ENCODE results near the gene PRKG1. TPM values are rescaled to one million over a fixed set of nuclear protein-coding genes. Genes with fewer than 3 reads are reported as not detected.

Gene PRKG1
- total RNA-seq, 2 experiments from 2014 or later = not detected

GRCh38 chr10:51521605-51522004 lies 447.3 kb downstream of the PRKG1 start:
- Mint-ChIP-seq H3K27ac (no peak overlapping the region), H3K36me3 (no peaks in the 10 kb centered on the region), H3K27me3 (no peaks in the 10 kb centered on the region), H3K4me1 (no peaks in the 10 kb centered on the region), H3K4me3 (no peak overlapping the region), H3K9me3 (no peaks in the 10 kb centered on the region)
- DNase-seq = no peak

DNA sequence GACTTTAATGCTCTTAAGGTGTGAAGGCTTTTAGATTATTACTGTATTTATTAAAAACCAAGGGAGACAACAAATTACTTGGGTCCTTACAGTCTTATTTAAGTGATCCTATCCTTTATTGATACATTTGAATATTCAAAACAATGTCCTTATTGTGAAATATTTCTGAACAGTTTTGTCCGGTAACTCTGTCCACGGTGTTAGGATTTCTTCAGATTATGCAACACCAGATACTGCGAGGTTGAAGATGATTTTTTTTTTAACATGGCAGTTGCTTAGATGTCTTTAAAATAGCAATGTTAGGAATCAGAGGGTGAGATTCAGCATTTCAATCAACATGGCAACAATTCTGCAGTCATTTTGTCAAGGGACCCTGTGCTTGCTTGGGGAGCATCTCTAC lies 448.6 kb downstream of the PRKG1 start:
- Mint-ChIP-seq H3K27ac (no peak overlapping the region), H3K9me3 (no peaks in the 10 kb centered on the region), H3K4me1 (no peaks in the 10 kb centered on the region), H3K27me3 (no peaks in the 10 kb centered on the region), H3K36me3 (no peaks in the 10 kb centered on the region), H3K4me3 (no peak overlapping the region)
- no peak for DNase-seq

DNA sequence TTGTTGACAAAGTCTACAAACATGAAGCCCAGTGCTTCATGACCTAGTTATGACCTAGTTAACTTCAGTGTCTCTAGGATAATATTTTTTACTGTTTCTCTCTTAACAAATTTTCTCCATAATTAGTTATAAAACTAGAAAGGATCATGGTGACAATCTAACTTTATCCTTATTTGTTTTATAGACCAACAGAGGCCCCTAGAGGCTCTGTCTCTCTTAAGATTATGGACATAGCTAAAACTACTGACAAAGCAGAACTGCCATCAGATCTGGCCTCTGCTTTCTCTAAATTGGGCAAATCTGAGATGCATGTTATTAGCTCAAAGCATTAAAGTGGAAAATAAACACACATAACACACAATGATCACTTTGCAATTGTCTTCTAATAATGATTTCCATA lies 449.2 kb downstream of the PRKG1 start:
- no peak overlapping the region for H3K4me3 Mint-ChIP-seq
- DNase-seq = no peak
- no peaks in the 10 kb centered on the region for H3K36me3 Mint-ChIP-seq
- no peaks in the 10 kb centered on the region for H3K27me3 Mint-ChIP-seq
- no peaks in the 10 kb centered on the region for H3K4me1 Mint-ChIP-seq
- H3K27ac Mint-ChIP-seq = no peak overlapping the region
- no peaks in the 10 kb centered on the region for H3K9me3 Mint-ChIP-seq

DNA sequence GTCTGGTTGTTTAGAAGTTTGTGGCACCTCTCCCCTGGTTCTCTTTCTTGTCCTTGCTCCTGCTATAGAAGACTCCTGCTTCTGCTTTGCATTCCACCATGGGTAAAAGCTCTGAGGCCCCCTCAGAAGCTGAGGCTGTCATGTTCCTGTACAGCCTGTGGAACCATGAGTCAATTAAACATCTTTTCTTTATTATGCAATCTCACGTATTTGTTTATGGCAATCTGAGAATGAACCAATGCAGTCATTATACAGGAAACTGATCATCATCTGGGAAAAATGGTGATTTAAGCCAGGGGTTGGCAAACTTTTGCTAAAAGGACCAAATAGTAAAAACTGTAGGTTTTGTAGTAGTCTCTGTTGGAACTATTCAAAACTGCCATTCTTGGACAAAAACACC lies 449.8 kb downstream of the PRKG1 start:
- H3K27ac Mint-ChIP-seq = no peak overlapping the region
- H3K4me1 Mint-ChIP-seq = no peaks in the 10 kb centered on the region
- H3K27me3 Mint-ChIP-seq = no peaks in the 10 kb centered on the region
- DNase-seq = no peak
- no peak overlapping the region for H3K4me3 Mint-ChIP-seq
- H3K36me3 Mint-ChIP-seq = no peaks in the 10 kb centered on the region
- H3K9me3 Mint-ChIP-seq = no peaks in the 10 kb centered on the region

- H3K36me3 Mint-ChIP-seq = no peaks in the 10 kb centered on the region
- H3K27ac Mint-ChIP-seq = no peak overlapping the region
- H3K27me3 Mint-ChIP-seq = no peaks in the 10 kb centered on the region
- no peaks in the 10 kb centered on the region for H3K9me3 Mint-ChIP-seq
- H3K4me3 Mint-ChIP-seq = no peak overlapping the region
- H3K4me1 Mint-ChIP-seq = no peaks in the 10 kb centered on the region
- no peak for DNase-seq
Observed at GRCh38 chr10:51527522-51528219, 453.4 kb downstream of the PRKG1 start.

- H3K4me3 Mint-ChIP-seq = no peak overlapping the region
- no peak overlapping the region for H3K27ac Mint-ChIP-seq
- no peaks in the 10 kb centered on the region for H3K27me3 Mint-ChIP-seq
- H3K4me1 Mint-ChIP-seq = no peaks in the 10 kb centered on the region
- DNase-seq = no peak
- no peaks in the 10 kb centered on the region for H3K9me3 Mint-ChIP-seq
- no peaks in the 10 kb centered on the region for H3K36me3 Mint-ChIP-seq
Observed at GRCh38 chr10:51528527-51528926, 454.2 kb downstream of the PRKG1 start.

GRCh38 chr10:51530541-51530940 lies 456.3 kb downstream of the PRKG1 start:
- Mint-ChIP-seq H3K9me3 (no peaks in the 10 kb centered on the region), H3K36me3 (no peaks in the 10 kb centered on the region), H3K4me1 (no peaks in the 10 kb centered on the region), H3K4me3 (no peak overlapping the region), H3K27me3 (no peaks in the 10 kb centered on the region), H3K27ac (no peak overlapping the region)
- DNase-seq = no peak

- no peaks in the 10 kb centered on the region for H3K36me3 Mint-ChIP-seq
- no peak overlapping the region for H3K4me3 Mint-ChIP-seq
Observed at GRCh38 chr10:51532044-51532443, 457.8 kb downstream of the PRKG1 start.

GRCh38 chr10:51542853-51543252 lies 468.6 kb downstream of the PRKG1 start:
- Mint-ChIP-seq H3K27me3 (no peaks in the 10 kb centered on the region), H3K9me3 (no peaks in the 10 kb centered on the region), H3K4me1 (no peaks in the 10 kb centered on the region), H3K36me3 (no peaks in the 10 kb centered on the region), H3K27ac (no peak overlapping the region), H3K4me3 (no peak overlapping the region)
- DNase-seq = no peak

More at GRCh38 chr10:51532044-51532443, 457.8 kb downstream of the PRKG1 start:
- H3K27ac Mint-ChIP-seq = no peak overlapping the region
- no peaks in the 10 kb centered on the region for H3K27me3 Mint-ChIP-seq
- H3K4me1 Mint-ChIP-seq = no peaks in the 10 kb centered on the region
- H3K9me3 Mint-ChIP-seq = no peaks in the 10 kb centered on the region
- no peak for DNase-seq

- DNase-seq = no peak
Observed at GRCh38 chr10:51544933-51545332, 470.6 kb downstream of the PRKG1 start.

DNA sequence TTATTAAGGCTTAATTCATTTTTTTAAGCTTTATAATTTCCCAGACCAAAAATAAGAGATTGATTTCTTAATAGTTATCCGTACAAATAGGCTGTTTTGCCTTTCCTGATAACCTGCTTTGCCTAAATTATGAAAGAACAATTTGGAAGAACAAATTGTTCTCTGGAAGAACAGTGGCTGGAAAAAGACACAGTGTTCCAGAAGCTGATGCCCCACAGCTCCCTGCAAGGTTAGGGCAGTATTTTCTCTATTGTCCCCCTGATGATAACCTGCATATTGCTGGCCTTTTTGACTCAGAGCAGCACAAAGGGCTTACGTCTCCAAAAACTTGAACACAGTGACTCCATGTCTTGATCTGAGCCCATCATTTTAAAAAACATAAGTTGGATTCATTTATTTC lies 473.7 kb downstream of the PRKG1 start:
- Mint-ChIP-seq H3K4me3 (no peak overlapping the region), H3K36me3 (no peaks in the 10 kb centered on the region), H3K27ac (no peak overlapping the region), H3K27me3 (no peaks in the 10 kb centered on the region), H3K4me1 (no peaks in the 10 kb centered on the region), H3K9me3 (no peaks in the 10 kb centered on the region)
- DNase-seq = no peak

More at GRCh38 chr10:51544933-51545332, 470.6 kb downstream of the PRKG1 start:
- H3K9me3 Mint-ChIP-seq = no peaks in the 10 kb centered on the region
- H3K4me3 Mint-ChIP-seq = no peak overlapping the region
- no peaks in the 10 kb centered on the region for H3K36me3 Mint-ChIP-seq
- no peaks in the 10 kb centered on the region for H3K4me1 Mint-ChIP-seq
- H3K27ac Mint-ChIP-seq = no peak overlapping the region
- no peaks in the 10 kb centered on the region for H3K27me3 Mint-ChIP-seq

GRCh38 chr10:51552879-51553278 lies 478.6 kb downstream of the PRKG1 start:
- Mint-ChIP-seq H3K4me1 (no peaks in the 10 kb centered on the region), H3K4me3 (no peak overlapping the region), H3K27ac (no peak overlapping the region), H3K9me3 (no peaks in the 10 kb centered on the region), H3K27me3 (peaks cover 3% of the 10 kb centered on the region), H3K36me3 (no peaks in the 10 kb centered on the region)
- DNase-seq = no peak

GRCh38 chr10:51564896-51565510 lies 490.7 kb downstream of the PRKG1 start:
- no peak overlapping the region for H3K4me3 Mint-ChIP-seq
- H3K27ac Mint-ChIP-seq = no peak overlapping the region
- H3K9me3 Mint-ChIP-seq = no peaks in the 10 kb centered on the region
- no peaks in the 10 kb centered on the region for H3K27me3 Mint-ChIP-seq
- H3K36me3 Mint-ChIP-seq = no peaks in the 10 kb centered on the region
- DNase-seq = no peak
- H3K4me1 Mint-ChIP-seq = no peaks in the 10 kb centered on the region

- no peaks in the 10 kb centered on the region for H3K4me1 Mint-ChIP-seq
- H3K9me3 Mint-ChIP-seq = no peaks in the 10 kb centered on the region
- no peaks in the 10 kb centered on the region for H3K36me3 Mint-ChIP-seq
- no peak for DNase-seq
- H3K4me3 Mint-ChIP-seq = no peak overlapping the region
- H3K27me3 Mint-ChIP-seq = no peaks in the 10 kb centered on the region
- no peak overlapping the region for H3K27ac Mint-ChIP-seq
Observed at GRCh38 chr10:51567271-51567670, 493.0 kb downstream of the PRKG1 start.

DNA sequence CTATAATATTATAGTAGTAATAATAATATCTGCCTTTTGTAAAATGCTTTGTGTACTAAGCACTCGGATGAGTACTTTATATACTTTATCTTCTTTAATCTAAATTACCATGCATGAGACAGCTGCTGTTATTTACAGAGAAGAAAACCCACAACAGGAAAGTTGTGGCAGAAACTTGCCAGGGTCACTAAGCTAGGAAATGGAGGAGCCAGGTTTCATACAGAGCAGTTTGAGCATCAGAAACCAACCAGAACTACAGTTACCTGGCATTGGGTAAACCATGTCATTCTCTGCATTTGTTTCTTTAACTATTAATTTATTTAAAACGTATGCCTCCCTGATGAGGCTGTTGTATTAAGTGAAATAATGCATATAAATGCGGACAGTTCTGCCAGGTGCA lies 495.2 kb downstream of the PRKG1 start:
- no peaks in the 10 kb centered on the region for H3K4me1 Mint-ChIP-seq
- H3K9me3 Mint-ChIP-seq = no peaks in the 10 kb centered on the region
- H3K4me3 Mint-ChIP-seq = no peak overlapping the region
- no peak overlapping the region for H3K27ac Mint-ChIP-seq
- H3K36me3 Mint-ChIP-seq = no peaks in the 10 kb centered on the region
- no peak for DNase-seq
- H3K27me3 Mint-ChIP-seq = no peaks in the 10 kb centered on the region

Data from activated naive CD8-positive, alpha-beta T cell treated with anti-CD3 and anti-CD28 coated beads for 36 hours (primary cell).